ENCODE measurements around the gene SRSF3. TPM values are rescaled to one million over a fixed set of nuclear protein-coding genes. Genes with fewer than 3 reads are reported as not detected.
A peak's percentile ranks its signal among the peaks of the same experiment; 100 is the strongest.

Gene SRSF3
- total RNA-seq, 2 experiments from 2014 or later, result 316 to 539 TPM

- Histone ChIP-seq H3K4me1 (ENCODE audit: insufficient read depth, low read length, poor library complexity, severe bottlenecking) (peaks cover 60% of the 10 kb centered on the region), H3K79me2 (ENCODE audit: insufficient read depth, low read depth, low read length) (peaks cover 17% of the 10 kb centered on the region), H3K36me3 (ENCODE audit: insufficient read depth, low read length) (no peaks in the 10 kb centered on the region), H3K4me3 (ENCODE audit: low read depth, low read length, poor library complexity, severe bottlenecking) (peak overlapping the region; percentile 33), H4K20me1 (ENCODE audit: insufficient read depth, low read length) (peaks cover 10% of the 10 kb centered on the region; the same call in 1 of the 2 replicates), H3K27ac (ENCODE audit: low read depth, low read length, poor library complexity, severe bottlenecking) (peak overlapping the region; percentile 72), H3K9me2 (ENCODE audit: insufficient read depth, low read length) (no peaks in the 10 kb centered on the region), H2AFZ (ENCODE audit: low read length) (peak overlapping the region; percentile 69; the same call in 1 of the 2 replicates), H3K9me3 (ENCODE audit: low read length) (no peaks in the 10 kb centered on the region), H3K4me2 (ENCODE audit: low read length) (peak overlapping the region; percentile 71)
- CTCF ChIA-PET (ENCODE audit: unreplicated experiment), result no interaction called here
- POLR2A ChIA-PET, result interaction anchor here (0.8 to 1.8 kb wide), 3 partner anchors 9 to 65 kb away, joined by 3 to 9 read pairs (median 3); no protein-coding TSS in a partner anchor
- peak; percentile 92 for DNase-seq (ENCODE audit: low spot score)
- TF ChIP-seq, protein P1, sequence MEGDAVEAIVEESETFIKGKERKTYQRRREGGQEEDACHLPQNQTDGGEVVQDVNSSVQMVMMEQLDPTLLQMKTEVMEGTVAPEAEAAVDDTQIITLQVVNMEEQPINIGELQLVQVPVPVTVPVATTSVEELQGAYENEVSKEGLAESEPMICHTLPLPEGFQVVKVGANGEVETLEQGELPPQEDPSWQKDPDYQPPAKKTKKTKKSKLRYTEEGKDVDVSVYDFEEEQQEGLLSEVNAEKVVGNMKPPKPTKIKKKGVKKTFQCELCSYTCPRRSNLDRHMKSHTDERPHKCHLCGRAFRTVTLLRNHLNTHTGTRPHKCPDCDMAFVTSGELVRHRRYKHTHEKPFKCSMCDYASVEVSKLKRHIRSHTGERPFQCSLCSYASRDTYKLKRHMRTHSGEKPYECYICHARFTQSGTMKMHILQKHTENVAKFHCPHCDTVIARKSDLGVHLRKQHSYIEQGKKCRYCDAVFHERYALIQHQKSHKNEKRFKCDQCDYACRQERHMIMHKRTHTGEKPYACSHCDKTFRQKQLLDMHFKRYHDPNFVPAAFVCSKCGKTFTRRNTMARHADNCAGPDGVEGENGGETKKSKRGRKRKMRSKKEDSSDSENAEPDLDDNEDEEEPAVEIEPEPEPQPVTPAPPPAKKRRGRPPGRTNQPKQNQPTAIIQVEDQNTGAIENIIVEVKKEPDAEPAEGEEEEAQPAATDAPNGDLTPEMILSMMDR (conservative IDR thresholded peaks at IDR 0.05; ENCODE audit: low read length), result no peak
- no peak for TF ChIP-seq EZH2phosphoT487 (IDR thresholded peaks at IDR 0.05; ENCODE audit: borderline replicate concordance, low read depth, low read length)
- intact Hi-C loops (cut with micrococcal nuclease; ENCODE audit: unreplicated experiment), result no loop called here
- no TSS peak for BruUV-seq (replicated peaks)
Measured at GRCh38 chr6:36550473-36551000, 43.6 kb upstream of the SRSF3 start.

- Histone ChIP-seq H3K9me2 (ENCODE audit: insufficient read depth, low read length) (no peaks in the 10 kb centered on the region), H3K4me2 (ENCODE audit: low read length) (no peak overlapping the region), H3K9me3 (ENCODE audit: low read length) (no peaks in the 10 kb centered on the region), H4K20me1 (ENCODE audit: insufficient read depth, low read length) (no peaks in the 10 kb centered on the region), H2AFZ (ENCODE audit: low read length) (peak overlapping the region; percentile 66; the same call in 1 of the 2 replicates), H3K36me3 (ENCODE audit: insufficient read depth, low read length) (no peaks in the 10 kb centered on the region), H3K79me2 (ENCODE audit: insufficient read depth, low read depth, low read length) (no peaks in the 10 kb centered on the region), H3K4me3 (ENCODE audit: low read depth, low read length, poor library complexity, severe bottlenecking) (no peak overlapping the region), H3K4me1 (ENCODE audit: insufficient read depth, low read length, poor library complexity, severe bottlenecking) (peaks cover 53% of the 10 kb centered on the region), H3K27ac (ENCODE audit: low read depth, low read length, poor library complexity, severe bottlenecking) (no peak overlapping the region)
- BruUV-seq (replicated peaks), result no TSS peak
- POLR2A ChIA-PET, result no interaction called here
- CTCF ChIA-PET (ENCODE audit: unreplicated experiment), result no interaction called here
- TF ChIP-seq, protein P1 (conservative IDR thresholded peaks at IDR 0.05; ENCODE audit: low read length), result no peak
- no peak for TF ChIP-seq EZH2phosphoT487 (IDR thresholded peaks at IDR 0.05; ENCODE audit: borderline replicate concordance, low read depth, low read length)
- intact Hi-C loops (cut with micrococcal nuclease; ENCODE audit: unreplicated experiment), result no loop called here
- DNase-seq (ENCODE audit: low spot score), result no peak
Measured at GRCh38 chr6:36555750-36556252, 38.4 kb upstream of the SRSF3 start.

GRCh38 chr6:36556281-36556680, 37.9 kb upstream of the SRSF3 start:
- TF ChIP-seq EZH2phosphoT487 (IDR thresholded peaks at IDR 0.05; ENCODE audit: borderline replicate concordance, low read depth, low read length), result no peak
- TF ChIP-seq, protein P1 (conservative IDR thresholded peaks at IDR 0.05; ENCODE audit: low read length), result no peak
- H3K27ac ChIP-seq (ENCODE audit: low read depth, low read length, poor library complexity, severe bottlenecking), result no peak overlapping the region
- POLR2A ChIA-PET, result no interaction called here
- no TSS peak for BruUV-seq (replicated peaks)
- peak overlapping the region; percentile 66; the same call in 1 of the 2 replicates for H2AFZ ChIP-seq (ENCODE audit: low read length)
- intact Hi-C loops (cut with micrococcal nuclease; ENCODE audit: unreplicated experiment), result no loop called here
- no peaks in the 10 kb centered on the region for H4K20me1 ChIP-seq (ENCODE audit: insufficient read depth, low read length)
- H3K4me1 ChIP-seq (ENCODE audit: insufficient read depth, low read length, poor library complexity, severe bottlenecking), result peaks cover 48% of the 10 kb centered on the region
- H3K79me2 ChIP-seq (ENCODE audit: insufficient read depth, low read depth, low read length), result no peaks in the 10 kb centered on the region
- H3K9me3 ChIP-seq (ENCODE audit: low read length), result no peaks in the 10 kb centered on the region
- no peaks in the 10 kb centered on the region for H3K36me3 ChIP-seq (ENCODE audit: insufficient read depth, low read length)
- H3K4me3 ChIP-seq (ENCODE audit: low read depth, low read length, poor library complexity, severe bottlenecking), result no peak overlapping the region
- no peak overlapping the region for H3K4me2 ChIP-seq (ENCODE audit: low read length)
- no peak for DNase-seq (ENCODE audit: low spot score)
- H3K9me2 ChIP-seq (ENCODE audit: insufficient read depth, low read length), result no peaks in the 10 kb centered on the region
- CTCF ChIA-PET (ENCODE audit: unreplicated experiment), result no interaction called here

Measured in OCI-LY7 (cell line).